Sigmoid colon (tissue), 7 donors: ENCODE measurements around the gene NMRK2. TPM values are rescaled to one million over a fixed set of nuclear protein-coding genes. Genes with fewer than 3 reads are reported as not detected.

Experiments
- DNase-seq: peaks from one replicate; pipeline ENCODE4 v3.0.0-alpha.2; 2019
- H3K27ac ChIP-seq, 4 donors: fragments of 200-600 bp; sonication (generic); one replicate each; pipeline ENCODE4 v1.5.1; 2016 to 2019; ENCODE audit warnings: mild to moderate bottlenecking in 1 of 4
- H3K27me3 ChIP-seq, 3 donors: fragments of 200-600 bp; sonication (generic); one replicate each; pipeline ENCODE4 v1.5.1; 2019; ENCODE audit warnings: mild to moderate bottlenecking in 1 of 3
- H3K36me3 ChIP-seq, 4 donors: fragments of 200-600 bp; sonication (generic); one replicate each; pipeline ENCODE4 v1.5.1; 2016 to 2019
- H3K4me1 ChIP-seq, 4 donors: fragments of 200-600 bp; sonication (generic); one replicate each; pipeline ENCODE4 v1.5.1; 2017 to 2019
- H3K4me3 ChIP-seq, 4 donors: fragments of 200-600 bp; sonication (generic); one replicate each; pipeline ENCODE4 v1.5.1; 2017 to 2019; ENCODE audit warnings: mild to moderate bottlenecking in 2 of 4, moderate library complexity in 1 of 4
- H3K9me3 ChIP-seq, 4 donors: fragments of 200-600 bp in 3 of 4; sonication (generic) in 3 of 4; one replicate each; pipeline versions ENCODE4 v1.5.1 to v1.6.1; 2013 to 2019
- CTCF ChIP-seq, 4 experiments: fragments of 450-650 bp in 3 of 4; fragments of 200-600 bp in 1 of 4; IDR thresholded peaks; one replicate each; pipeline ENCODE4 v1.5.1; 2016 to 2019; ENCODE audit warnings: antibody characterized with exemption in 4 of 4, mild to moderate bottlenecking in 3 of 4, moderate library complexity in 2 of 4
- EP300 ChIP-seq, 4 donors: sonication (generic); formaldehyde crosslinking; IDR thresholded peaks; one replicate each; pipeline ENCODE4 v1.6.1; 2017; ENCODE audit warnings: antibody characterized with exemption in 4 of 4
- POLR2A ChIP-seq, 2 donors: fragments of 450-650 bp; IDR thresholded peaks; one replicate each; pipeline ENCODE4 v1.6.1; 2016; ENCODE audit warnings: antibody characterized with exemption in 2 of 2, mild to moderate bottlenecking in 2 of 2, moderate library complexity in 2 of 2
- POLR2AphosphoS5 ChIP-seq, 4 donors: sonication (generic); formaldehyde crosslinking; IDR thresholded peaks; one replicate each; pipeline ENCODE4 v1.6.1; 2017; ENCODE audit warnings: antibody characterized with exemption in 4 of 4
- WGBS, 2 donors: extraction: QIAGEN DNeasy Blood & Tissue Kit; methylation state at CpG; one replicate each; pipeline ENCODE4 v1.1.7; 2013; 5-methylcytosine and 5-hydroxymethylcytosine counted together
- intact Hi-C: fragments of 100-400 bp; cut with DNase I; formaldehyde crosslinking; loops from one replicate; pipeline ENCODE4 v1.15.1; 2023
- polyA plus RNA-seq, 3 donors: library from polyadenylated mRNA; stranded (reverse); fragments of 200-250 nt; gene quantifications; one replicate each; pipeline ENCODE4 v1.2.3, GENCODE V29; 2013
- total RNA-seq, 4 donors: library from RNA; depleted of rRNA; stranded (reverse); fragments of >200 nt; gene quantifications; one replicate each; pipeline ENCODE4 v1.1.0, GENCODE V29; 2016
- donor health status: healthy with polysubstance abuse.
- donor health status: Bipolar disorder and iron deficiency.
- donor health status: healthy.

Gene NMRK2
- total and polyA plus RNA-seq, 7 donors, result 0.19 to 2.4 (median 0.70) TPM; not detected in 3

DNA sequence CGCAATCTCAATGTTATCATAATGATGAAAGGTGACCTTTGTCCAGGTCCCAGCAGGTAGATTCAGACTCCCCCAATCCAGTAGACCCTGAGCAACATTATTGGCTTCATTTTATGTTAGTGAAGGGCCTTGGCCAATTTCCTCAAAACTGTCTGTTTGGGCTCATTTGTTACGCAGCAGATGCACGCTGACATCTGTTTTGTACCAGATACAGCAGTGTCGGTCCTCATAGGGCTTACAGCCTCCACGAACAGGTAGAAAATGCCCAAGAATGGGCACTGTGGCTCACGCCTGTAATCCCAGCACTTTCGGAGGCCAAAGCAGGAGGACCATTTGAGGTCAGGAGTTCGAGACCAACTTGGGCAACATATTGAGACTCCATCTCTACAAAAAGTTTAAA, 13.1 kb upstream of the NMRK2 start:
- DNase-seq, result no peak
- no peak overlapping the region for H3K4me3 ChIP-seq
- no peak for TF ChIP-seq POLR2A (IDR thresholded peaks at IDR 0.05)
- no peak for TF ChIP-seq CTCF (IDR thresholded peaks at IDR 0.05)
- no peak for TF ChIP-seq EP300 (IDR thresholded peaks at IDR 0.05)
- TF ChIP-seq POLR2AphosphoS5 (IDR thresholded peaks at IDR 0.05), result no peak
- H3K27ac ChIP-seq, result no peak overlapping the region
- WGBS, 2 donors, result 94 to 95% methylated on average over 8 of the region's 8 CpGs
- peaks cover 0 to 6% (median 0%) of the 10 kb centered on the region in 4 donors for H3K9me3 ChIP-seq
- H3K36me3 ChIP-seq, result no peaks in the 10 kb centered on the region
- no peaks in the 10 kb centered on the region for H3K27me3 ChIP-seq
- intact Hi-C loops, result no loop called here
- no peaks in the 10 kb centered on the region for H3K4me1 ChIP-seq

GRCh38 chr19:3923096-3923758, 9.6 kb upstream of the NMRK2 start:
- Histone ChIP-seq H3K4me3 (no peak overlapping the region), H3K36me3 (no peaks in the 10 kb centered on the region), H3K4me1 (no peaks in the 10 kb centered on the region), H3K27me3 (no peaks in the 10 kb centered on the region), H3K9me3 (peaks cover 0 to 6% (median 0%) of the 10 kb centered on the region in 4 donors), H3K27ac (no peak overlapping the region)
- TF ChIP-seq POLR2AphosphoS5 (IDR thresholded peaks at IDR 0.05) (no peak), EP300 (IDR thresholded peaks at IDR 0.05) (no peak), CTCF (IDR thresholded peaks at IDR 0.05) (no peak), POLR2A (IDR thresholded peaks at IDR 0.05) (no peak)
- intact Hi-C loops, result no loop called here
- DNase-seq, result no peak

DNA sequence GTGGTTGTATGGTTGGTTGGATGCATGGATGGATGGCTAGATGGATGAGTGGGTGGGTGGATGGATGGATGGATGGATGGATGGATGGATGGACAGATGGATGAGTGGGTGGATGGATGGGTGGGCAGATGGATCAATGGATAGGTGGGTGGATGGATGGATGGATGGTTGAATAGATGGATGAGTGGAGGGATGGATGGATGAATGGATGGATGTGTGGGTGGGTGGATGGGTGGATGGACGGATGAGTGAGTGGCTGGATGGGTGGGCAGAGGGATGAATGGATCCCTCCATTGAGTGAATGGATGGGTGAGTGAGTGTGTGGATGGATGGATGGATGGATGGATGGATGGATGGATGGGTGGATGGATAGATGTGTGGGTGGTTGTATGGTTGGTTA, 9.0 kb upstream of the NMRK2 start:
- DNase-seq, result no peak
- 85 to 88% methylated on average over 1 of the region's 1 CpG for WGBS, 2 donors
- no peak overlapping the region for H3K27ac ChIP-seq
- H3K4me1 ChIP-seq, result no peaks in the 10 kb centered on the region
- no peaks in the 10 kb centered on the region for H3K27me3 ChIP-seq
- no peak overlapping the region for H3K4me3 ChIP-seq
- H3K9me3 ChIP-seq, result peaks cover 0 to 6% (median 0%) of the 10 kb centered on the region in 4 donors
- H3K36me3 ChIP-seq, result no peaks in the 10 kb centered on the region
- intact Hi-C loops, result no loop called here
- TF ChIP-seq CTCF (IDR thresholded peaks at IDR 0.05) (no peak), POLR2AphosphoS5 (IDR thresholded peaks at IDR 0.05) (no peak), POLR2A (IDR thresholded peaks at IDR 0.05) (no peak), EP300 (IDR thresholded peaks at IDR 0.05) (no peak)

DNA sequence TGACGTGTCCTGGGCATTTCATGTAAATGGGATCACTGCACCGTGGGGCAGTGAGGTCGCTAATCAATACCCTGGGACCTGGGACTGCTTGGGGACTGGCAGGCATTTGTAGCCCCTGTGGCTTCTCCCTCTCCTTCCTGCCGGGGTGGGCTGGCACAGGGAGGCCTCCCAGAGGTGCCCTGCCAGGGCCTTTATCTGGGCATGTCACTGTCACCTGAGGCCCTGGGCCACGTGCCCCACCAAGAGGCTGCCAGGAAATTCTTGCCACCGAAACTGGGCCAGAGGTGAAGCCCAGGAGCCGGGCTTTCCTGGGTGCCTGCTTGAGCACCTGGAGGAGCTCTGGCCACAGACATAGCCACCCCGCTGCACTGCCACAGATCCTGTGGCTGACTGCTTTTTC, 1.8 kb upstream of the NMRK2 start:
- Histone ChIP-seq H3K27me3 (peaks cover 8 to 26% (median 16%) of the 10 kb centered on the region in 3 donors), H3K36me3 (no peaks in the 10 kb centered on the region), H3K4me1 (peaks cover 0 to 11% (median 9%) of the 10 kb centered on the region in 4 donors), H3K4me3 (no peak overlapping the region), H3K9me3 (no peaks in the 10 kb centered on the region), H3K27ac (no peak overlapping the region)
- intact Hi-C loops, result no loop called here
- WGBS, 2 donors, result 44 to 68% methylated on average over 8 of the region's 8 CpGs
- no peak for TF ChIP-seq CTCF (IDR thresholded peaks at IDR 0.05)
- TF ChIP-seq POLR2AphosphoS5 (IDR thresholded peaks at IDR 0.05), result no peak
- no peak for TF ChIP-seq EP300 (IDR thresholded peaks at IDR 0.05)
- no peak for TF ChIP-seq POLR2A (IDR thresholded peaks at IDR 0.05)
- DNase-seq, result no peak
